ENCODE data around the gene LIPH.
"Not testable (repeated sequence)": the region's sequence is repeated elsewhere in the genome, so short reads cannot be mapped to it uniquely, and the experiment has no call there.

LIPH gene

DNA sequence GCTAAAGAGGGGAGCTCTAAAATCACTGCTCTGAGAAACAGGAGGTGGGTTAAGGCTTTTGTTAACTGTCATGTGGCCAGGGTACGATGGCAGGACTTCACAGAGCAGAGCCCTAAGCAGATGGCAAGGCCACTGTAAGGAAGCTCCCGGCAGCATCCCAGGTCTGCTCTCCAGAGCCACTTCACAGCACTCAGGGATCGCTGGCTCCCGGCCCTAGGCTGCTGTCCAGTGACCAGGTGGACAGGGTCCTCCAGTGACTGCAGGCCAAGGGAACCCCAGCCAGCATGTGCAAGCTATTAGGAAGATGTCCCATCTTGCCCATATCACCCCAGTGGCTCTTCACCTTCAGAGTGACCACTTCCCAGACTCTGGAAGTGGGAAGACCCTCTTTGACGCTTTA lies 63.9 kb downstream of the LIPH start:
- no peak for DNase-seq (ENCODE audit: low spot score)

DNA sequence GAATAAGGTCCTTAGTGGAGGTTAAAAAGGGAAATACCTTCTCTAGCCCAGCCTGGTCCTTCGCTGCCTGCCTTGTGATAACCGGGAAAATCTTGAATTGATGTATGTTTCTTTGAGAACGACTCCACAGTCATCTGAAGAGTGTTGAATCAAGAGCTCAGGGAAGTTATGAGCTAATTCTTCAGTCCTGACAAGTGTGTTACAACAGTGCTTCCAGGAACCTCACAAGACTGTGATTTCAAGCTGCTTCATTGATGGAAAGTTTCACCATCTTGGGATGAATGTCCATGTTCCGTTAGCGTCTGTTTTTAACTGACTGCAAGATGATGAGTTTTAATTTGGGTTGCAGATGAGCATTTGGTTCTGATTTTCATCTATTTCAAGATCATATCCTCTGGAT lies 66.0 kb downstream of the LIPH start:
- DNase-seq (ENCODE audit: low spot score): no peak

DNA sequence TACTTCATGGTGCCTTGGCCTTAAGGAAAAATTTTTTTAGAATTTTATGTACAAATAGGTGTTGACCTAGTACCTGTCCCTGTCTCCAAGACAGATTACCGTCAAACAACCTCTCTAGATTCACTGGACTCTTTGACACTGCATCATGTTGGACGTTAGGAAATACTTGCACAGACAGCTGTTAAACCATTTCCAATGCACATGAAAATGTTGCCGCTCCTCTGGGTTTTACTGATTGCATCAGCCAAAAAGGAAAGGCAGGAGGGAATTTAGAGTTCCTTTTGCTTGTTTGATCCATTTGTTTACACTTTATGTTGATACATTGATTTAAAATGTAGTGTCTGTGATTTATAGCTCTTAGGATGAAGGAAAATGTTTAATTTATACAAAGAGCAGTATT lies 68.1 kb downstream of the LIPH start:
- no peak for DNase-seq (ENCODE audit: low spot score)

DNA sequence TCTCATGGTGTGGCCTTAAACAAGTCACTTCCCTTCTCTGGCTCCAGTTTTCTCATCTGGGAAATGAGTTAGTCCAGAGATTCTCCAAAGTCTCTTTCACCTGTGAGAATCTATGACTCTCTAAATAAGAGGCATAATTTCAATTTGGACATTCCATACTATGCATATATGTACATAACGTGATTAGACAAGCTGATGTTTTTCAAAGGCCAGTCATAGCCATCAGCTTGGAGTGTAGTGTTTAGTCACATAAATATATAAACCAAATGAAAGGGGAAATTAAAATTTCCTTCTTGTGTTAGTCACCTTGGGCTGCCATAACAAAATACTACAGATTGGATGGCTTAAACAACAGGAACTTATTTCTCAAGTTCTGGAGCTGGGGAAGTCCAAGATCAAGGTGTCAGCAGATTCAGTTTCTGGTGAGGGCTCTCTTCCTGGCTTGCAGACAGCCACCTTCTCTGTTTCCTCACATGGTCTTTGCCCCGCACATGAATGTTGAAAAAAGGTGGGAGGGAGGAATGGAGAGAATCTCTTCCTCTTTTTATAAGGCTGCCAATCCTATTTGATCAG lies 72.9 kb downstream of the LIPH start:
- no peak for DNase-seq (ENCODE audit: low spot score)

DNA sequence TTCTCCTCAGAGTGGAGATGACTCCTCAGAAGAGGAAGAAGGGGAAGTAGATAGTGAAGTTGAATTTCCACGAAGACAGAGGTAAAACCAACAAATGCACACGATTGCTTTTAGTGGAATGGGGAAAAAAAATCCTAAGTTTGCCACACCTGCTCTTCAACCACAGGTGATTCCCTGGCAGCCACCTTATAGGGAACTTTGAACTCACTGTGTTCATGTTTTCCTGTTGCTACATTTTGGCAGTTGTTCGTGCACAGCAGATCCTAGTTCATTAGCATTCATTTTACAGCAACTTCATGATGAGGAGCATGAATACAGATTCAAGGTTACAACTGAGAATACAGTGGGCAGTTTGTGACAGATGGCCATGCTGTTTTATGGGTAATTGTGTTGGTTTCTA lies 75.1 kb downstream of the LIPH start:
- no peak for DNase-seq (ENCODE audit: low spot score)

DNA sequence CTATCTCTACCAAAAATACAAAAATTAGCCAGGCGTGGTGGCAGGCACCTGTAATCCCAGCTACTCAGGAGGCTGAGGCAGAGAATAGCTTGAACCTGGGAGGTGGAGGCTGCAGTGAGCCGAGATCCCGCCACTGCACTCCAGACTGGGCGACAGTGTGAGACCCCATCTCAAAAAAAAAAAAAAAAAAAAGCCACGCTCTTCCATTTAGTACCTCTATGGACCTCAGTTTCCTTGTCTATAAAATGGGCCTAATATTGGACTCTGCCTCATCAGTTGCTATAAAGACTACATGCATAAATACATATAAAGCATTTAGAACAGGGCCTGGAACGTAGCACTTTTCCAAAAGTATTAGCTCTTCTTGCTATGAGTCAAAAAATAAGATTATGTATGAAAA lies 77.5 kb downstream of the LIPH start:
- not testable (repeated sequence) for DNase-seq (ENCODE audit: low spot score)

DNA sequence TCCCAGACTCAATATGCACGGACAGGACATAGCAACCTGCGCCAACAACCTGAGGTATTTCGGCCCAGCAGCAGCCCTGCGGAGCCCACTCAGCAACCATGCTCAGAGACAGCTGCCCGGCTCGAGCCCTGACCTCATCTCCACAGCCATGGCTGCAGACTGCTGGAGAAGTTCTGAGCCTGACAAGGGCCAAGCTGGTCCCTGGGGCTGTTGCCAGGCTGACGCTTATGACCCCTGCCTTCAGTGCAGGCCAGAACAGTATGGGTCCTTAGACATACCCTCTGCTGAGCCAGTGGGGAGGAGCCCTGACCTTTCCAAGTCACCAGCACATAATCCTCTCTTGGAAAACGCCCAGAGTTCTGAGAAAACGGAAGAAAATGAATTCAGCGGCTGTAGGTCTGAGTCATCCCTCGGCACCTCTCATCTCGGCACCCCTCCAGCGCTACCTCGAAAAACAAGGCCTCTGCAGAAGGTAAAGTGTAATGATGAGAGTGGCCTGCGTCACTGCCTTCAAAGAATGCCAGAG lies 79.0 kb downstream of the LIPH start:
- no peak for DNase-seq (ENCODE audit: low spot score)

DNA sequence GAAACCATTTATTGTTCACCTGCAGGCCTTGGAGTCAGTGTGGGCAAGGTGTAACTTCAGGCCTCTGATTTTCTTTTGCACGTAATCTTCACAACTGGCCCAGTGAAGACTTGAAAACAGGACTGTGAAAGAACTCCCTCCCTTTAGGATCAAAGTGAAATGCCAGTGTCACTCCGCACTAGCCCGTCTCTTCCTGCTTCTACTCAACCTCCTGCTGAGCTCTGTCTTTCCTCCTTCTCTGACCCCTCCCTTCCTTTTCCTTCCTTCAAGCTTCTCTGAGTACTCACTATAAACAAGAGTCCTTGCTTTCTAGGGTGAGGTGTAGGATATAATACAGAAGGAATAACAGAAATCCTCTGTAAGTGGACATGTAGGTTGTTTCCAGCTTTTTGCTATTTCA lies 82.1 kb downstream of the LIPH start:
- DNase-seq (ENCODE audit: low spot score): no peak

DNA sequence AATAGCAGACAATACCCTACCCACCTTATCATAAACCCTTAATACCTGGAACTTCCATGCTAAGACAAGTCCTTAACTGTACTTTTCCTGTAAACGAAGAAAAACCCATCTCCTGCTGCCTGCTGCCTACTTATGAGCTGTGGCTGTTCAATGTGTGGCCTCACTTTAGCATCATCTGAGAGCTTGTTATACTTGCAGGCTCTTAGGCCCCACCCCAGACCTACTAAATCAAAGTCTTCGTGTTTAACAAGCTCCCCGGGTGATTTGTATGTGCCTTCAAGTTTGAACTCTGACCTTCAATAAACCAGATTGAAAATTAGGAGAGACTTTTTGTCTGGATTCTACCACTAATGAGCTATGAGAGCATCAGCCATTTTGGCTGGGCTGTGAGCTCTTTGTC lies 82.8 kb downstream of the LIPH start:
- no peak for DNase-seq (ENCODE audit: low spot score)

DNA sequence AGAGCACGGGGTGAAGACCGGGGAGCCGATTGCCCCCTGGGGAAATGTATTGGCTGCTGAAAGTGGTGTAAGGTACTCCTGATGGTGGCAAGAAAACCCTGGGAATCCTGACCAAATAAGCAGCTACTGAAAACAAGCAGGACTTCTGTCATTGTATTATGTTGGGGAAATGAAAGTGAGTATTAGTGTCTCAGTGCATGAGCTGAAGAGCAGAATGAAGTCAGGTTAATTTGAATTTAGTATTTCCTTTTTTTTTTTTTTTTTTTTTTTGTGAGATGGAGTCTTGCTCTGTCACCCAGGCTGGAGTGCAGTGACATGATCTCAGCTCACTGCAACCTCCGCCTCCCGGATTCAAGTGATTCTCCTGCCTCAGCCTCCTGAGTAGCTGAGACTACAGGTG lies 86.3 kb downstream of the LIPH start:
- DNase-seq (ENCODE audit: low spot score): not testable (repeated sequence)

DNA sequence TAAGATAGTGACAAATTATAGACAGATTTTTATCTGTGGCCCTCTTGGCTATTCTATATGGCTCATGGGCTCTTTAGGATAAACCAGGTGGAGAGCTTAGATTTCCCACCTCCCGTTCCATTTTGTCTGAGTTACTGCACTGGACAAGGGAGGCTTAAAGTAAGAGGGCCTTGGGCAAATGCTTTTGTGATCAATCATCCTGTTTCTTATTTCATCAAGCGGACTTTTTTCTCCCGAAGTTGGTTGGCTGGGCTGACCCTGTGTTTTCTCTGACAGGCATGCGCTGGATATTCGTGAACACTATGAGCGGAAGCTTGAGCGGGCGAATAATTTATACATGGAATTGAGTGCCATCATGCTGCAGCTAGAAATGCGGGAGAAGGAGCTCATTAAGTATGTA lies 86.9 kb downstream of the LIPH start:
- no peak for DNase-seq (ENCODE audit: low spot score)

DNA sequence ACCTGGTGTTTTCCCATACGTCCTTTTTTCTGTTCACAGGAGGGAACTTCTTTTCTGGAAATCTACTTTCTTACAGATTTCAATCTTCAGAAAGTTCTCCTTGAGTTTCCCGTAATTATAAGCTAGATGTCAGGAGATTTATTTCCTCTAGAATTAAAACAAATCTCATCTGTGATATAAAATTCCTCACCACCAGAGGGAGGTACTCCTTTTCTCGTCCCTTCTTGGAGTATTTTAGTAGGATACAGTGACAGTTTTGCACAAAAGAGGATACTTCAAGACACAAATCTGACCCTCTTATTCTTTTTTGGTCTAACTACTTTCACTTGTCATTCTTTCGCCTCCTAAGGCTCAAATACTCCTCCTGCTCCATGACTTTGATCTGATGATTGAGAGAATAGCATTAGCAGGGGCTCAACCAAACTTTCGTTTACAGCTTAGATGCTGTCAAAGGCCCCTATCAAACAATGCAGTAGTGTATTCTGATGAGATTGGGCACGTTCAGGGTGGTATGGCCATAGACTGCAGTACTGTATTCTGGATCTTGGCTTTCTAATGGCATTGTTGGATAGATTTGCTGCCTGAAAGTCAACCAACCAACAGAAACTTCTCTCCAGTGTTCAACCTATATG lies 91.6 kb downstream of the LIPH start:
- DNase-seq (ENCODE audit: low spot score): no peak

DNA sequence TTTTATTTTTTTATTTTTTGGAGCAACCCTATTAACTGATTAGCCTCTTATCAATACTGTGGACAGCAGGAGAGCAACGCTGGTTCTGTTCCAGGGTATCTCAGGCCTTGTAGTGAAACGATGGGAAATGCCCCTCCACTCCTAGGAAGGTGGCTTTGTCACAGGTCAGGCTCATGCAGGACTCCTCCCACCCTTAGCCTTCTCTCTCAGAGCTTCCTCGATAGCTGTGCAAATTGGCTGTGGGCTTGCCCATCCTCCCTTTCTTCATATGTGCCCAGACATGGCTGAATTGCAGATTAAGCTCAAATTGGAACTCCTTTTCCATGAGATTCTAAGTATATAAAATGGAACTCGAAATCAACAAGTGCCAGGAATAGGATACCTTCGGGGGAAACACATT lies 92.1 kb downstream of the LIPH start:
- no peak for DNase-seq (ENCODE audit: low spot score)

DNA sequence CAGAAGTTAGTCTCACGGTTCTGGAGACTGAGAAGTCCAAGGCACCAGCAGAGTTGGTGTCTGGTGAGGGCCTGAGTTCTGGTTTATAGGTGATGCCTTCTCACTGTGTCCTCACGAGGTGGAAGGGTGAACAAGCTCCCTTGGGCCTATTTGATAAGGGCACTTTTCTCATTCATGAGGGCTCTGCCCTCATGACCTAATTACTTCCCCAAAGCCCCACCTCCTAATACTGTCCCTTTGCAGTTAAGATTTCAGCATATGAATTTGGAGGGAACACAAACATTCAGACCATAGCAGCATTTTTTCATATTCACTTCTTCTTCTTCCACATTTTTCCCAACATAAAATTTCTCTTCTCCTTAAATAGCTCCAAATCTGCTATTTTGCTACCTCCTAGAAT lies 95.0 kb downstream of the LIPH start:
- DNase-seq (ENCODE audit: low spot score): no peak
